ENCODE data around the gene MYBPC2.

The MYBPC2 gene

DNA sequence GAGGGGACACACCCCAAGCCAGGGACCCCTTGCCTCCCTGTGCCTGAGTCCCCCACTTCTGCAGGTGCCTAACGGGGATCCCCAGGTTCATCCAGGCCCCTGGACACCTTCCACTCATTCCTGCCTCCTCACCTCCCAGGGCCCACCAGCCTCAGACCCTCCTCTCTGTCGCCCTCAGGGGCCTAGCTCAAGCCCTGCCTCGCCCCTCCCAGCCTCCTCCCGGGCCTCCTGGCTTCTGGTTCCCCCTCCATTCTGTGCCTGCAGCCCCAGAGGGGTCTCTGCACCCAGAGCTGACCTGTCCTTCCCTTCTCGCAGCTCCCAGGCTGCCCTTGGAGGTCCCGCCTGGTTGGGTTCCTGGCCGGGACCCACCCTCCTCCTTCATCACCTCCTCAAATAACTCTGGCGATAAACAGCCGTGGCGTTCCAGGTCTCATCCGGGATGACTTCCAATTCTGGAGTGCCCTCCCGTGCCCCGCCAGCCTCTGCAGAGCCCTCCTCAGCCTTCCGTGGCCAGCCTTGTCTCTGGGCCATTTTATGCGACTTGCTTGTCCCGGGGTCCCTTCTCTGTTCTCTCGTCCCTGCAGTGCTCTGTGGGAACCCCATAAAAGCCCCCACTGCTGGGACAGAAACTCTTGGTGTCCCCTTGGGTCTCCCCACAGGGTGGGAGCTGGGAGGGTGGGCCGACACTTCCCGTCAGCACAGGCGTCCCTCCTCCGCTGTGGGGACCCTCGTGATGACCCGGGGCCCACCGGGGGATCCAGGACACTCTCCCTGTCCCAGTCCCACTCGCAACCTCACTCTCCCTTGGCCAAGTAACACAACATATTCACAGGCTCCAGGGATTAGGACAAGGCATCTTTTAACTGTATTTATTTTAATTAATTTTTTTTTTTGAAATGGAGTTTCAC, 69.1 kb downstream of the MYBPC2 start:
- DNase-seq = no peak

GRCh38 chr19:50505856-50506611, 73.3 kb downstream of the MYBPC2 start:
- no peak for DNase-seq

DNA sequence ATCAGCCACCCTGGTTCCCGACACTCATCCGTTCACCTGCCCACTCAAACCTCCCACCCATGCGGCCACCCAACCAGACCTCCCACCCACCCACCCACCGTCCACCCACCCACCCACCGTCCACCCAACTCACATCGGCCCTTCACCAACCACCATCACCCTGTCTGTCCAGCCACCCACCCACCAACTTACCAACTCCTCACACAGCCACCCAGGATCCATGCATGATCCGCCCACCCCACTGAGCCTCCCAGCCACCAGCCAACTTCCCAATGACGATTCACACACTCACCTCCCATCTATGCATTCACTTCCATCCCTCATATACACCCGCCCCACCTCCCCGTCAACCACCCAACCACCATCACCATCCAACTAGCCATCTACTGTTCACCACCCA, 74.0 kb downstream of the MYBPC2 start:
- no peak for DNase-seq

DNA sequence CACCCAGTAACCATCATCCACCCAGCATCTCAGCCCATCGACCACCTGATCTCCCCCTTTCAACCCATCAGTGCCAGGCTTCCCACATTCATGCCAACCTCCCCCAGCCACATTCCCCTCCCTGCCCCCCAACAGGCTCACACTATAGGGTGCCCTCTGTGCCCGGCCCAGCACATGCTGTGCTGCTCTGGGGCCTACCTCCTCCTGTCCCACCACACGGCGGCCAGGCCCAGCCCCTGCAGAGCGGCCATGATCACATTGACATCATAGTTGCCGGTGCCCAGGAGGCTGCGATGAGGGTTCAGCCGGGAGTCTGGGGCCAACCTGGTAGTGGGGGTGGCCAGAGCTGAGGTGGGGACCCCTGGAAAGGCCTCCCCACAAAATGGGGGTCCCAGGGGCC, 74.7 kb downstream of the MYBPC2 start:
- no peak for DNase-seq

DNA sequence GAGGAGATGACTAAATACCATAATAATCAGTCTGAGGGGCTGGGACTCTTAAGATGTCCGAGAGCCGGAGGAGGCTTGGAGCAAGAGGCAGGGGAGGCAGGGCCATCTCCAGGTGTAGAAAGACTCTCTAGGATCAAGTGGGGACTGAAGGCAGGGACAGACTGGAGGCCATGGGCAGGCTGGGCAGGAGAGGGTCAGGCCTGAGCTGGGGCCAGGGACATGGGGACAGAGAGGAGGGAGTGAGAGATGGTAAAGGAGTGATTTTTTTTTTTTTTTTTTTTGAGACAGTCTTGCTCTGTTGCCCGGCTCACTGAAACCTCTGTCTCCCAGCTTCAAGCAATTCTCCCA, 76.1 kb downstream of the MYBPC2 start:
- no peak for DNase-seq

DNA sequence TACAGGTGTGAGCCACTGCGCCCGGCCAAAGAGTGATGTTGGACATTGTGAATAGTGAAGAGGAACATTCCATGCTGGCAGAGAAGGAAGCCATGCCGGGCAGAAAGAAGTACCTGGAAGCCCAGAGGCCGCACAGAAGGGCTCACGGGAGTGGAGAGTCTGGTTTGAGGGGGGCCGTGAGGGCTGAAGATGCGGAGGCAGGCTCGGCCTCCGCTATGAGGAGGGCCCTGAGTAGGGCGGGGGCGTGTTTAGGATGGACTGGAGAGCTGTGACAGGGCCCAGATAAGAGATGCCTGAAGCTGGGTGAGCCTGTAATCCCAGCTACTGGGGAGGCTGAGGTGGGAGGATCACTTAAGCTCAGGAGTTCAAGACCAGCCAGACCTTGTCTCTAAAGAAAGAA, 76.7 kb downstream of the MYBPC2 start:
- no peak for DNase-seq

DNA sequence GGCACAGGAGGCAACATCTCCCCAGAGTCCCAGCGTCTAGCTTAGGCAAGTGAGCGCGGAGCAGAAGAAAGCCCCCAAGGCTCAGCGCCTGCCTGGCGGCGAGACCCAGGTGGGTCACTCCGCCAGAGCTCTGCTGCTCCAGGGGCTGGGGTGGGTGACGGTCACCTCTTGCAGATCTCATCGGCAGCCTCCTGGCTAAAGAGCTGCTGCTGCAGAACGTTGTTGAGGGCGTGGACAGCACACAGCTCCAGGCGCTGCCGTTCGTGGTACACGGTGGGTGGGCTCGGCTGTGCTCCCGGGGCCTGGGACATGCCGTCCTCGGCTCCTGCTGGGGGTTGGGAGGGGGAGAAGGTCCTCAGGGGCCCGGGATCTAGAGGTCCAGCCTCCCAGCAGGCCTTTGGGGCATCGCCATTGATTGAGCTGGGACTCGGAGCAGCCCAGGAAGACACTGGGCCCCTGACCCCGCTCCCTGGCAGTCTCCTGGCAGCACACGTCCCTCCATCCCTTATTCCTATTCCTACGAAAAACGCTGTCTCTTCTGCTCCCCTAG, 77.5 kb downstream of the MYBPC2 start:
- DNase-seq = no peak

DNA sequence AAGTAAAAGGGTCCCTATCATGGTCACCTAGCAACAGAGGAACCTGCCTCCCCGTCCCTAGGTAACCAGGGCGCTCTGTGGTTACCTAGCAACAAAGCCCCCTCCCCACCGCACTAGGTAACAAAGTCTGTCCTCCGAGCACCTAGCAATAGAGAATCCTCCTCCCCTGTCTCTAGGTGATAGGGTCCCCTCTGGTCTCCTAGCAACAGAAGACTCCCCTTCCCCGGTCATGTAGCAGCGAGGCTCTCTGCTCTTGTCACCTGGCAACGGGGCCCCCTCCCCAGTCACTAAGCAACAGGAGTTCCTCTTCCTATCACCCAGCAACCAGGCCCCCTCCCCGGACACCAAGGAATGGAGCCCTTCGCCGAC, 78.0 kb downstream of the MYBPC2 start:
- DNase-seq = no peak

- DNase-seq = peak; percentile 98
Observed at GRCh38 chr19:50511069-50511822, 78.6 kb downstream of the MYBPC2 start, which contains the start of gene JOSD2. JOSD2 (minus strand) TSS chr19:50511191; CDS start chr19:50510431, 760 bp downstream.

- no peak for DNase-seq
Observed at GRCh38 chr19:50512112-50512998, 79.7 kb downstream of the MYBPC2 start.

GRCh38 chr19:50512999-50513745, 80.5 kb downstream of the MYBPC2 start:
- DNase-seq = no peak

DNA sequence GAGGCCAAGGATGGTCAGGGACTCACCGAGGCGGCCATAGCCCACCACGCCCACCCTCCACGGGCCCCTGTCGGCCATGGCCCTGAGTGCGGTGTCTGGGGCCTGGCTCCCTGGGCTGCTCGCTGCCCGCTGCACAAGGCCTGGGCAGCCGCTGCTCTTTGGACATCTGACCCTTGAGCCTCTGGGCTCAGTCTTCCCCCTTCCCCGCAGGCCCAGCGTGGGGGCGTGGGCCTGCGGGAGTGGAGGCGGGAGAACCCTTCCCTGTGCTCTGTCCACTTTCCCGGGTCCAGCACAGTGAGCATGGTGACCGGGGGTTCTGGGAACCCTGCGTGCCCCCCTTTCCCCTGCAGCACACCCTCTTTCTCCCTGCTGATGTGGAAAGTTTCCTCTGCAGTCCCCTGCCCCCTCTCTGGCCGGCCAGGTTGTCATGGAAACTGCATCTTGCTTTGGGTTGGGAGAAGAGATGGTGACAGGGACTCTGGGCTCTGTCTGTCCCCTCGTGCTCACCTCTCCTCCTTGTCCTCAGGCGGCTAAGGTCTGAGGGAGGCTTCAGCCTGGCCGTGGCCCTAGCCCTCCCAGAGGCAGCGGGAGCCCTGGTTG, 81.2 kb downstream of the MYBPC2 start, which contains the start of gene ASPDH:
ASPDH (minus strand) TSS at position 168 of the 600 bp plus-strand sequence; CDS start at position 78, 90 bp downstream.
- DNase-seq = no peak

DNA sequence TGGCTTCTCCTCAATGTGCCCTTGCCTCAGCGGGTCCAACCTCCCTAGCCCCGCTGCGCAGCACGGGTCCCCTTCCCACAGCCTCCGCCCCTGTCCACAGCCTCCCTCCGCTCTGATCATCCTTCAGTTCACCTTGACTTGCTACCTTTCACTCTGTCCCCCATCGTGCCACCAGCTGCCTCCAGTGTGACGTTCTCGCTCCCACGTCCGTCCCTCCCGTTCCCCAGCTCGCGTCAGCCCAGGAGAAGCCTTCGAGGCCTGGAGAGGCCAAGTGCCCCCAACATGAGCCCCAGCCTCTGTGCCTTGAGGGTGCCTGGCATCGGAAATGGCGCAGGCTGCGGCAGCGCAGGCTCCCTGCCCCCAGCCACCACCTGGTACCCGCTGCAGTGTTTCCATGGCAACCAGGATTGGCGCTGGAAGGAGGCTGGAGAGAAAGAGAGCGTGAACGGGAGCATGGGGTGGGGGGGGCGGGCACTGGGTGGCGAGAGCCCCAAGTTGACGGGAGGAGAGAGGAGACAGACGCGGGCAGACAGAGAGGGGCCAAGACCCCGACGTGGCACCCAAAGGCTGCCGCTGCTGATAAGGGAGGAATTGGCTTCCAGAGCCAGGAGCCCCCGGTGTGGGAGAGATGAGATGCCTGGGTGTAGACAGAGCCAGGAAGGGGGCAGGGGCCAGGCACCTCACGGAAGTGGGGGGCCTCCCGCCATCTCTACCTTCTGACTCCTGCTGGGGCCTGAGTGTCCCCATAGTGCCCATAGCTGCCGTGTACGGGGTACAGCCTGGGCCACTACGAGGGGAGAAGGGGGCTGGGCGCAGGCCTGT, 81.9 kb downstream of the MYBPC2 start:
- DNase-seq = no peak

DNA sequence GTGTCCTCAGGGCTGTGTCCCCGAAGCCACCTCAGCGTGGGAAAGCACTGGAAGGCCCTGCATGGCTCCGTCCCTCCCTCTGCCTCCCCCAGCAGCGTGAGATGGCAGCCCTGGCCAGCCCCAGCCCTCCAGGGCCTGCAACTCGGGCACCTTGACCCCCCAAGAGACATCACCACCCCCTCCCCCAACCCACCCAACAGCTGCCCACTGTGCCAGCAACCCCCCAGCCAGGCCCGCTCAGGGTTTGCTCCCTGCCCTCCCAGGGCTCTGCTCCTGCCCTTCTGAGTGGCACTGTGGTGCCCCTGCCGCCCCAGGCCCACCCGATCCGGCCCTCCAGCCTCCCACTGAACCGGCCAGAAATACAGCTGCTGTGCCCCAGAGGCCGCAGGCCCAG, 82.5 kb downstream of the MYBPC2 start:
- no peak for DNase-seq

All from central memory CD4-positive, alpha-beta T cell (primary cell).